Nephron progenitor cell (in vitro differentiated cells): Measurements from ENCODE around the gene DMRT2.

Source experiments
- DNase-seq: peaks from one replicate; pipeline ENCODE4 v3.0.0; 2021
- H3K27ac Mint-ChIP-seq: 2 replicates; pipeline ENCODE4 v1.8.0; 2021; ENCODE audit warnings: mild to moderate bottlenecking, moderate library complexity, mixed read lengths
- H3K27me3 Mint-ChIP-seq: 2 replicates; pipeline ENCODE4 v1.8.0; 2021; ENCODE audit warnings: mild to moderate bottlenecking, low read depth, mixed read lengths; ENCODE audit not compliant: poor library complexity
- H3K36me3 Mint-ChIP-seq: 2 replicates; pipeline ENCODE4 v1.8.0; 2021; ENCODE audit warnings: low read depth, mixed read lengths
- H3K4me1 Mint-ChIP-seq: 2 replicates; pipeline ENCODE4 v1.8.0; 2021; ENCODE audit warnings: mixed read lengths
- H3K4me3 Mint-ChIP-seq: 2 replicates; pipeline ENCODE4 v1.8.0; 2021; ENCODE audit warnings: mild to moderate bottlenecking, moderate library complexity, mixed read lengths
- H3K9me3 Mint-ChIP-seq: 2 replicates; pipeline ENCODE4 v1.8.0; 2021; ENCODE audit warnings: mild to moderate bottlenecking, moderate library complexity, mixed read lengths
- CTCF ChIP-seq: fragments of 200-600 bp; sonication (generic); IDR thresholded peaks from 2 replicates; pipeline ENCODE4 v1.5.0; 2021; ENCODE audit warnings: antibody characterized with exemption

Gene DMRT2

GRCh38 chr9:1048231-1048619, 1.9 kb upstream of the DMRT2 start:
- Mint-ChIP-seq H3K4me1 (peaks cover 40% of the 10 kb centered on the region), H3K36me3 (no peaks in the 10 kb centered on the region), H3K9me3 (peaks cover 70% of the 10 kb centered on the region), H3K4me3 (peak overlapping the region; percentile 52), H3K27ac (no peak overlapping the region), H3K27me3 (peaks cover 96% of the 10 kb centered on the region)
- no peak for TF ChIP-seq CTCF
- peak; percentile 34 for DNase-seq

- H3K4me3 Mint-ChIP-seq, result peak overlapping the region; percentile 48
- H3K27ac Mint-ChIP-seq, result no peak overlapping the region
- TF ChIP-seq CTCF, result no peak
- DNase-seq, result no peak
- peaks cover 64% of the 10 kb centered on the region for H3K9me3 Mint-ChIP-seq
- no peaks in the 10 kb centered on the region for H3K36me3 Mint-ChIP-seq
- peaks cover 40% of the 10 kb centered on the region for H3K4me1 Mint-ChIP-seq
- H3K27me3 Mint-ChIP-seq, result peaks cover 98% of the 10 kb centered on the region
Measured at GRCh38 chr9:1048811-1049210, 1.3 kb upstream of the DMRT2 start.

GRCh38 chr9:1049641-1050040, 516 bp upstream of the DMRT2 start:
- Mint-ChIP-seq H3K4me1 (peaks cover 40% of the 10 kb centered on the region), H3K36me3 (no peaks in the 10 kb centered on the region), H3K27me3 (peaks cover 98% of the 10 kb centered on the region), H3K4me3 (peak overlapping the region; percentile 76), H3K27ac (no peak overlapping the region), H3K9me3 (peaks cover 56% of the 10 kb centered on the region)
- TF ChIP-seq CTCF, result no peak
- DNase-seq, result no peak

GRCh38 chr9:1051210-1051583, 1.0 kb downstream of the DMRT2 start:
- peak overlapping the region; percentile 76 for H3K4me3 Mint-ChIP-seq
- H3K36me3 Mint-ChIP-seq, result no peaks in the 10 kb centered on the region
- no peak overlapping the region for H3K27ac Mint-ChIP-seq
- H3K27me3 Mint-ChIP-seq, result peaks cover 96% of the 10 kb centered on the region
- DNase-seq, result no peak
- peaks cover 40% of the 10 kb centered on the region for H3K4me1 Mint-ChIP-seq
- peaks cover 56% of the 10 kb centered on the region for H3K9me3 Mint-ChIP-seq
- TF ChIP-seq CTCF, result no peak

- Mint-ChIP-seq H3K27ac (no peak overlapping the region), H3K4me3 (peak overlapping the region; percentile 80), H3K4me1 (peaks cover 42% of the 10 kb centered on the region), H3K27me3 (peaks cover 96% of the 10 kb centered on the region), H3K36me3 (peaks cover 2% of the 10 kb centered on the region), H3K9me3 (peaks cover 54% of the 10 kb centered on the region)
- peak; percentile 76 for DNase-seq
- no peak for TF ChIP-seq CTCF
Measured at GRCh38 chr9:1051584-1052275, 1.6 kb downstream of the DMRT2 start.
